Breast epithelium (tissue), 3 donors: Measurements from ENCODE around the gene TIMM22.

Experiments
- POLR2AphosphoS5 ChIP-seq, 3 donors: sonication (generic); formaldehyde crosslinking; IDR thresholded peaks; one replicate each; pipeline ENCODE4 v1.6.1; 2017; ENCODE audit warnings: antibody characterized with exemption in 3 of 3
- TF ChIP-seq, protein P1 (sequence below), 3 donors: fragments of 450-650 bp; IDR thresholded peaks; one replicate each; pipeline ENCODE4 v1.5.1; 2016 to 2017; ENCODE audit warnings: antibody characterized with exemption in 3 of 3, mild to moderate bottlenecking in 3 of 3, moderate library complexity in 3 of 3

GRCh38 chr17:1043601-1044251, 46.8 kb downstream of the TIMM22 start:
- TF ChIP-seq POLR2AphosphoS5 (IDR thresholded peaks at IDR 0.05) = no peak
- TF ChIP-seq, protein P1, sequence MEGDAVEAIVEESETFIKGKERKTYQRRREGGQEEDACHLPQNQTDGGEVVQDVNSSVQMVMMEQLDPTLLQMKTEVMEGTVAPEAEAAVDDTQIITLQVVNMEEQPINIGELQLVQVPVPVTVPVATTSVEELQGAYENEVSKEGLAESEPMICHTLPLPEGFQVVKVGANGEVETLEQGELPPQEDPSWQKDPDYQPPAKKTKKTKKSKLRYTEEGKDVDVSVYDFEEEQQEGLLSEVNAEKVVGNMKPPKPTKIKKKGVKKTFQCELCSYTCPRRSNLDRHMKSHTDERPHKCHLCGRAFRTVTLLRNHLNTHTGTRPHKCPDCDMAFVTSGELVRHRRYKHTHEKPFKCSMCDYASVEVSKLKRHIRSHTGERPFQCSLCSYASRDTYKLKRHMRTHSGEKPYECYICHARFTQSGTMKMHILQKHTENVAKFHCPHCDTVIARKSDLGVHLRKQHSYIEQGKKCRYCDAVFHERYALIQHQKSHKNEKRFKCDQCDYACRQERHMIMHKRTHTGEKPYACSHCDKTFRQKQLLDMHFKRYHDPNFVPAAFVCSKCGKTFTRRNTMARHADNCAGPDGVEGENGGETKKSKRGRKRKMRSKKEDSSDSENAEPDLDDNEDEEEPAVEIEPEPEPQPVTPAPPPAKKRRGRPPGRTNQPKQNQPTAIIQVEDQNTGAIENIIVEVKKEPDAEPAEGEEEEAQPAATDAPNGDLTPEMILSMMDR (IDR thresholded peaks at IDR 0.05) = no peak
